ENCODE results near the gene SAAL1. TPM values are rescaled to one million over a fixed set of nuclear protein-coding genes. Genes with fewer than 3 reads are reported as not detected.

Gene SAAL1
- total RNA-seq, 2 experiments from 2014 or later: 32.2 to 52.3 TPM

DNA sequence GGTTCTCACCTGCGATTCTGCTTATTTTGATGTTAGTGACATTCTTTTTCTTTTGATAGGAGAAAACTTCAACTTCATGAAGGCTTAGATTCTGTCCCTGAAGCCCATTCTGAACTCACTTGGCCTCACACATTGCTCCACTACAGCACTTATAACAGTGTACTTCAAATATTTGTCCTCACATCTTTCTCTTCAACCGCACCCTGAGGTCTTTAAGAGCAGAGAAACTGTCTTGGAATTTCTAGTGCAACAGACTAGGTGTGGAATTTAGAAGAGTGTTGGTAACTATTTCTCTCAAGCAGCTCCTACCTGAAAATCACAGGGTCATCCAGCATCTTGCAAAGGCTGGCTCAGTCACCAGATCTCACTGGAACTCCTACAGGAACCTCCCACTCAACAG lies 34.3 kb upstream of the SAAL1 start:
- Histone ChIP-seq H3K9me2 (ENCODE audit: insufficient read depth, low read length) (no peaks in the 10 kb centered on the region), H3K4me3 (ENCODE audit: low read depth, low read length, poor library complexity, severe bottlenecking) (no peak overlapping the region), H3K4me1 (ENCODE audit: insufficient read depth, low read length, poor library complexity, severe bottlenecking) (no peaks in the 10 kb centered on the region), H2AFZ (ENCODE audit: low read length) (no peak overlapping the region), H3K9me3 (ENCODE audit: low read length) (no peaks in the 10 kb centered on the region), H3K36me3 (ENCODE audit: insufficient read depth, low read length) (no peaks in the 10 kb centered on the region), H3K27ac (ENCODE audit: low read depth, low read length, poor library complexity, severe bottlenecking) (no peak overlapping the region), H4K20me1 (ENCODE audit: insufficient read depth, low read length) (no peaks in the 10 kb centered on the region), H3K4me2 (ENCODE audit: low read length) (no peak overlapping the region), H3K79me2 (ENCODE audit: insufficient read depth, low read depth, low read length) (no peaks in the 10 kb centered on the region)
- TF ChIP-seq, protein P1, sequence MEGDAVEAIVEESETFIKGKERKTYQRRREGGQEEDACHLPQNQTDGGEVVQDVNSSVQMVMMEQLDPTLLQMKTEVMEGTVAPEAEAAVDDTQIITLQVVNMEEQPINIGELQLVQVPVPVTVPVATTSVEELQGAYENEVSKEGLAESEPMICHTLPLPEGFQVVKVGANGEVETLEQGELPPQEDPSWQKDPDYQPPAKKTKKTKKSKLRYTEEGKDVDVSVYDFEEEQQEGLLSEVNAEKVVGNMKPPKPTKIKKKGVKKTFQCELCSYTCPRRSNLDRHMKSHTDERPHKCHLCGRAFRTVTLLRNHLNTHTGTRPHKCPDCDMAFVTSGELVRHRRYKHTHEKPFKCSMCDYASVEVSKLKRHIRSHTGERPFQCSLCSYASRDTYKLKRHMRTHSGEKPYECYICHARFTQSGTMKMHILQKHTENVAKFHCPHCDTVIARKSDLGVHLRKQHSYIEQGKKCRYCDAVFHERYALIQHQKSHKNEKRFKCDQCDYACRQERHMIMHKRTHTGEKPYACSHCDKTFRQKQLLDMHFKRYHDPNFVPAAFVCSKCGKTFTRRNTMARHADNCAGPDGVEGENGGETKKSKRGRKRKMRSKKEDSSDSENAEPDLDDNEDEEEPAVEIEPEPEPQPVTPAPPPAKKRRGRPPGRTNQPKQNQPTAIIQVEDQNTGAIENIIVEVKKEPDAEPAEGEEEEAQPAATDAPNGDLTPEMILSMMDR (conservative IDR thresholded peaks at IDR 0.05; ENCODE audit: low read length): no peak
- no peak for TF ChIP-seq EZH2phosphoT487 (IDR thresholded peaks at IDR 0.05; ENCODE audit: borderline replicate concordance, low read depth, low read length)
- intact Hi-C loops (cut with micrococcal nuclease; ENCODE audit: unreplicated experiment): no loop called here
- ChIA-PET CTCF (ENCODE audit: unreplicated experiment) (no interaction called here), POLR2A (no interaction called here)
- no peak for DNase-seq (ENCODE audit: low spot score)
- no TSS peak for BruUV-seq (replicated peaks)

DNA sequence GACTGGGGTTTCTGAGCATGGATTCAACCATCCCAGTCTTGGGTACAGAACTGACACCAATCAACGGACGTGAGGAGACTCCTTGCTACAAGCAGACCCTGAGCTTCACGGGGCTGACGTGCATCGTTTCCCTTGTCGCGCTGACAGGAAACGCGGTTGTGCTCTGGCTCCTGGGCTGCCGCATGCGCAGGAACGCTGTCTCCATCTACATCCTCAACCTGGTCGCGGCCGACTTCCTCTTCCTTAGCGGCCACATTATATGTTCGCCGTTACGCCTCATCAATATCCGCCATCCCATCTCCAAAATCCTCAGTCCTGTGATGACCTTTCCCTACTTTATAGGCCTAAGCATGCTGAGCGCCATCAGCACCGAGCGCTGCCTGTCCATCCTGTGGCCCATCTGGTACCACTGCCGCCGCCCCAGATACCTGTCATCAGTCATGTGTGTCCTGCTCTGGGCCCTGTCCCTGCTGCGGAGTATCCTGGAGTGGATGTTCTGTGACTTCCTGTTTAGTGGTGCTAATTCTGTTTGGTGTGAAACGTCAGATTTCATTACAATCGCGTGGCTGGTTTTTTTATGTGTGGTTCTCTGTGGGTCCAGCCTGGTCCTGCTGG lies 31.4 kb upstream of the SAAL1 start:
- Histone ChIP-seq H3K36me3 (ENCODE audit: insufficient read depth, low read length) (no peaks in the 10 kb centered on the region), H4K20me1 (ENCODE audit: insufficient read depth, low read length) (no peaks in the 10 kb centered on the region), H2AFZ (ENCODE audit: low read length) (no peak overlapping the region), H3K27ac (ENCODE audit: low read depth, low read length, poor library complexity, severe bottlenecking) (no peak overlapping the region), H3K4me2 (ENCODE audit: low read length) (no peak overlapping the region), H3K4me1 (ENCODE audit: insufficient read depth, low read length, poor library complexity, severe bottlenecking) (no peaks in the 10 kb centered on the region), H3K79me2 (ENCODE audit: insufficient read depth, low read depth, low read length) (no peaks in the 10 kb centered on the region), H3K4me3 (ENCODE audit: low read depth, low read length, poor library complexity, severe bottlenecking) (no peak overlapping the region), H3K9me3 (ENCODE audit: low read length) (no peaks in the 10 kb centered on the region), H3K9me2 (ENCODE audit: insufficient read depth, low read length) (no peaks in the 10 kb centered on the region)
- DNase-seq (ENCODE audit: low spot score): no peak
- ChIA-PET POLR2A (no interaction called here), CTCF (ENCODE audit: unreplicated experiment) (no interaction called here)
- no TSS peak for BruUV-seq (replicated peaks)
- intact Hi-C loops (cut with micrococcal nuclease; ENCODE audit: unreplicated experiment): no loop called here
- TF ChIP-seq, protein P1 (conservative IDR thresholded peaks at IDR 0.05; ENCODE audit: low read length): no peak
- no peak for TF ChIP-seq EZH2phosphoT487 (IDR thresholded peaks at IDR 0.05; ENCODE audit: borderline replicate concordance, low read depth, low read length)

DNA sequence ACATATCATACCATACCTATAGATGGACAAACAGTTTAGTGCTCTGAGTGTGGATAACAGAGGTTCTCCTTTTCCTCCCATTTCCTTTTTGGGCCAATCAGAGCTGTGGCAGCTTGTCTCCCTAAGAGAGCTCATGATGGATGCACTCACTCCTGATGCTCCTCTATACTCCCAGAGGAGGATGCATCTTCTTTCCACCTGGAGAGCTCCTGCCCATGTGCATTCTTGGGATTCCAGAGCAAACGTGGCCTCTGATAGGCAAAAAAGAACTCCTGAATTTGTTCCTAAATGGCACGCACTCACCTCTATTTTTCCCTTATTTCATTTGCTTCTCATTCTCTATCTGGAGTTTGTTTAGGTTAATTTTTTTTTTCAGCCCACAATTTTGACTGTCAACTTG lies 29.4 kb upstream of the SAAL1 start:
- Histone ChIP-seq H4K20me1 (ENCODE audit: insufficient read depth, low read length) (no peaks in the 10 kb centered on the region), H3K36me3 (ENCODE audit: insufficient read depth, low read length) (no peaks in the 10 kb centered on the region), H3K4me1 (ENCODE audit: insufficient read depth, low read length, poor library complexity, severe bottlenecking) (no peaks in the 10 kb centered on the region), H2AFZ (ENCODE audit: low read length) (no peak overlapping the region), H3K79me2 (ENCODE audit: insufficient read depth, low read depth, low read length) (no peaks in the 10 kb centered on the region), H3K9me2 (ENCODE audit: insufficient read depth, low read length) (no peaks in the 10 kb centered on the region), H3K9me3 (ENCODE audit: low read length) (no peaks in the 10 kb centered on the region), H3K4me3 (ENCODE audit: low read depth, low read length, poor library complexity, severe bottlenecking) (no peak overlapping the region), H3K4me2 (ENCODE audit: low read length) (no peak overlapping the region), H3K27ac (ENCODE audit: low read depth, low read length, poor library complexity, severe bottlenecking) (no peak overlapping the region)
- TF ChIP-seq, protein P1 (conservative IDR thresholded peaks at IDR 0.05; ENCODE audit: low read length): no peak
- TF ChIP-seq EZH2phosphoT487 (IDR thresholded peaks at IDR 0.05; ENCODE audit: borderline replicate concordance, low read depth, low read length): no peak
- POLR2A ChIA-PET: no interaction called here
- CTCF ChIA-PET (ENCODE audit: unreplicated experiment): no interaction called here
- intact Hi-C loops (cut with micrococcal nuclease; ENCODE audit: unreplicated experiment): no loop called here
- no peak for DNase-seq (ENCODE audit: low spot score)
- no TSS peak for BruUV-seq (replicated peaks)
